Subcutaneous abdominal adipose tissue (tissue), 5 donors: Measurements from ENCODE around the gene DLK2.
"Not testable (repeated sequence)": the region's sequence is repeated elsewhere in the genome, so short reads cannot be mapped to it uniquely, and the experiment has no call there.

ENCODE experiments used
- H3K27ac ChIP-seq: one replicate; pipeline ENCODE4 v1.7.0; 2013; ENCODE audit warnings: low read depth, mild to moderate bottlenecking, inconsistent platforms, low read length, moderate library complexity
- H3K27me3 ChIP-seq, 5 donors: one replicate each; pipeline ENCODE4 v1.7.0; 2013; ENCODE audit warnings: low read length in 5 of 5, inconsistent platforms in 1 of 5; ENCODE audit not compliant: control insufficient read depth in 5 of 5, insufficient read depth in 4 of 5
- H3K36me3 ChIP-seq, 5 donors: one replicate each; pipeline ENCODE4 v1.7.0; 2013; ENCODE audit warnings: low read length in 5 of 5; ENCODE audit not compliant: control insufficient read depth in 5 of 5, insufficient read depth in 5 of 5
- H3K4me1 ChIP-seq, 5 donors: one replicate each; pipeline ENCODE4 v1.7.0; 2013; ENCODE audit warnings: low read length in 5 of 5, mild to moderate bottlenecking in 3 of 5, moderate library complexity in 1 of 5; ENCODE audit not compliant: control insufficient read depth in 5 of 5, insufficient read depth in 5 of 5
- H3K4me3 ChIP-seq, 5 donors: one replicate each; pipeline ENCODE4 v1.7.0; 2013; ENCODE audit warnings: low read length in 5 of 5, low read depth in 1 of 5
- H3K9ac ChIP-seq, 5 donors: one replicate each; pipeline ENCODE4 v1.7.0; 2013; ENCODE audit warnings: low read length in 5 of 5, mild to moderate bottlenecking in 4 of 5, moderate library complexity in 3 of 5
- H3K9me3 ChIP-seq, 5 donors: one replicate each; pipeline ENCODE4 v1.7.0; 2013; ENCODE audit warnings: low read length in 5 of 5; ENCODE audit not compliant: control insufficient read depth in 5 of 5
- donor health status: healthy.
- donor health status: healthy.
- donor health status: healthy.
- donor health status: healthy.
- donor health status: healthy.

The DLK2 gene

DNA sequence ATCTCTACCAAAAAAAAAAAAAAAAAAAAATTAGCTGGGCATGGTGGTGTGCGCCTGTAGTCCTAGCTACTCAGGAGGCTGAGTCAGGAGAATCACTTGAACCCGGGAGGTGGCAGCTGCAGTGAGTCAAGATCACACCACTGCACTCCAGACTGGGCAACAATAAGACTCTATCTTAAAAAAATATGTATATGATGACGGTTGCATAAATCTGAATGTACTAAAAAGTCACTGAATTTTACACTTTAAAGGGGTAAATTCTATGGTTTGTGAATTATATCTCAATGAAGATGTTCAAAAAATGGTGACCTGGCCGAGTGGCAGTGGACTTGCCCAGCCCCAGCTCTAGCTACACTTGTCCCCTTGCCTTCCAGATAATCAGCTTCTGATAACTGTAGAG lies 38.4 kb downstream of the DLK2 start:
- no peaks in the 10 kb centered on the region for H3K4me1 ChIP-seq
- H3K9ac ChIP-seq, result no peak overlapping the region
- no peaks in the 10 kb centered on the region for H3K9me3 ChIP-seq
- H3K27me3 ChIP-seq, result peaks cover 0 to 2% (median 0%) of the 10 kb centered on the region in 5 donors
- no peaks in the 10 kb centered on the region for H3K36me3 ChIP-seq
- H3K27ac ChIP-seq, result no peak overlapping the region
- H3K4me3 ChIP-seq, result no peak overlapping the region

DNA sequence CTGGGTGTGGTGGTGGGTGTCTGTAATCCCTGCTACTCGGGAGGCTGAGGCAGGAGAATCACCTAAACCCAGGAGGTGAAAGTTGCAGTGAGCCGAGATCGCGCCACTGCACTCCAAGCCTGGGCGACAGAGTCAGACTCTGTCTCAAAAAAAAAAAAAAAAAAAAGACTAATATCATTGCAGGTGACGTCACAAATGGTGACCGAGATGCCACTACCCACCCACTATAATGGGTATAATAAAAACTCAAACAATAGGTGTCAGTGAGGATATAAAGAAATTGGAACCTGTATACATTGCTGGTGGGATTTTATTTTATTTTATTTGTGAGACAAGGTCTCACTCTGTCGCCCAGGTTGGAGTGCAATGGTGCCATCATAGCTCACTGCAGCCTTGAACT lies 40.1 kb downstream of the DLK2 start:
- not testable (repeated sequence) for H3K9ac ChIP-seq, H3K36me3 ChIP-seq, H3K4me3 ChIP-seq, H3K27ac ChIP-seq, H3K9me3 ChIP-seq, H3K4me1 ChIP-seq, H3K27me3 ChIP-seq

DNA sequence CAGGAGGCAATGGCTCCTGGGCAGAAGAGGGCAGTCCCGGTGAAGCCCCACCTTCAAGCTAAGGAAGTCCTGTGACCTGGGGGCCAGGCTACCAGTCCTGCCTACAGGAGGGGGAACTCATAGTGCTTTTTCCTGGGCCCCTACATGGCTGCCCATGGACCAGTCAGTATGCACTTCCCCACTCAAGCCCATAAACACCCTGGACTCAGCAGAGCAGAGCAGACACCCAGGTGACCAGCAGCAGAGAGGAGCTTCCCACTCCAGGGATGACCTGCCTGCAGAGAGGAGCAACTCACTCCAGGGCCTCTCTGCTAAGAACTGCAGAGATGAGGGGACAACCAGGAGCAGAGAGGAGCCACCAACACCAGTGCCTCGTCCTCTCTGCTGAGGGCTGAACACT lies 42.3 kb downstream of the DLK2 start:
- Histone ChIP-seq H3K9me3 (no peaks in the 10 kb centered on the region), H3K9ac (no peak overlapping the region), H3K27me3 (no peaks in the 10 kb centered on the region), H3K36me3 (no peaks in the 10 kb centered on the region), H3K27ac (no peak overlapping the region), H3K4me1 (no peaks in the 10 kb centered on the region), H3K4me3 (no peak overlapping the region)

- Histone ChIP-seq H3K4me3 (no peak overlapping the region), H3K27me3 (no peaks in the 10 kb centered on the region), H3K27ac (no peak overlapping the region), H3K4me1 (no peaks in the 10 kb centered on the region), H3K9ac (no peak overlapping the region), H3K36me3 (no peaks in the 10 kb centered on the region), H3K9me3 (no peaks in the 10 kb centered on the region)
Measured at GRCh38 chr6:43412541-43412940, 42.8 kb downstream of the DLK2 start.

GRCh38 chr6:43410776-43411175 lies 44.6 kb downstream of the DLK2 start:
- not testable (repeated sequence) for H3K27ac ChIP-seq, H3K9ac ChIP-seq, H3K27me3 ChIP-seq, H3K9me3 ChIP-seq, H3K4me3 ChIP-seq, H3K4me1 ChIP-seq, H3K36me3 ChIP-seq

- Histone ChIP-seq H3K27ac (no peak overlapping the region), H3K4me3 (no peak overlapping the region), H3K9ac (no peak overlapping the region), H3K36me3 (peaks cover 0 to 5% (median 0%) of the 10 kb centered on the region in 5 donors), H3K27me3 (peaks cover 0 to 4% (median 0%) of the 10 kb centered on the region in 5 donors), H3K9me3 (no peaks in the 10 kb centered on the region), H3K4me1 (no peaks in the 10 kb centered on the region)
Measured at GRCh38 chr6:43408259-43408658, 47.1 kb downstream of the DLK2 start.

GRCh38 chr6:43407296-43407695 lies 48.1 kb downstream of the DLK2 start:
- Histone ChIP-seq H3K27ac (no peak overlapping the region), H3K4me1 (no peaks in the 10 kb centered on the region), H3K4me3 (no peak overlapping the region), H3K9ac (no peak overlapping the region), H3K9me3 (no peaks in the 10 kb centered on the region), H3K27me3 (peaks cover 0 to 4% (median 0%) of the 10 kb centered on the region in 5 donors), H3K36me3 (peaks cover 0 to 5% (median 0%) of the 10 kb centered on the region in 5 donors)

DNA sequence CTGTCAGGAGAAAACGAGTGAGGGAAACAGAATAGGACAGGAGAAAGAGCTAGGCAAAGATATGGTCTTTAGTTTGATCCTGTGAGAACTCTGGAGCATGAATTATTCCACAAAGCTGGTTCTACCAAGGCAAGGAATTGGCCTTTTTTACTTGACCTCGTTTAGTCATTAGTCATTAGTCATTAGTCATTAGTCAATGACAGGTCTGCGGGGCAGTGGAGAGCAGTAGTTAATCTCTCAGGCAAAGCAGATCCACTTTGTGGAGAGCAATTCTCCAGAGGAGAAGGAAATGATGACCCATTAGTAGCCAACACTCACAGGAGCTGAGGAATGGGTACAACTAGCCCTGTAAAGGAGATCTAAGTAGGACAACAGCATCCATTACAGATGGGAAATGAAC lies 50.0 kb downstream of the DLK2 start:
- peaks cover 0 to 1% (median 0%) of the 10 kb centered on the region in 5 donors for H3K4me1 ChIP-seq
- H3K36me3 ChIP-seq, result peaks cover 0 to 5% (median 0%) of the 10 kb centered on the region in 5 donors
- no peak overlapping the region for H3K4me3 ChIP-seq
- H3K27me3 ChIP-seq, result peaks cover 0 to 4% (median 0%) of the 10 kb centered on the region in 5 donors
- no peak overlapping the region for H3K9ac ChIP-seq
- no peaks in the 10 kb centered on the region for H3K9me3 ChIP-seq
- no peak overlapping the region for H3K27ac ChIP-seq

- peaks cover 0 to 4% (median 0%) of the 10 kb centered on the region in 5 donors for H3K27me3 ChIP-seq
- no peak overlapping the region for H3K27ac ChIP-seq
- no peak overlapping the region for H3K4me3 ChIP-seq
- H3K36me3 ChIP-seq, result peaks cover 0 to 5% (median 0%) of the 10 kb centered on the region in 5 donors
- H3K9ac ChIP-seq, result no peak overlapping the region
- H3K4me1 ChIP-seq, result peaks cover 0 to 13% (median 6%) of the 10 kb centered on the region in 5 donors
- H3K9me3 ChIP-seq, result no peaks in the 10 kb centered on the region
Measured at GRCh38 chr6:43402820-43403219, 52.5 kb downstream of the DLK2 start.

GRCh38 chr6:43401730-43402129 lies 53.6 kb downstream of the DLK2 start:
- Histone ChIP-seq H3K4me3 (no peak overlapping the region), H3K9ac (no peak overlapping the region), H3K9me3 (no peaks in the 10 kb centered on the region), H3K27me3 (no peaks in the 10 kb centered on the region), H3K4me1 (peaks cover 0 to 13% (median 6%) of the 10 kb centered on the region in 5 donors), H3K27ac (no peak overlapping the region), H3K36me3 (peaks cover 0 to 5% (median 0%) of the 10 kb centered on the region in 5 donors)
